D721Med (cell line): ENCODE results near the gene EXTL2.

Experiments
- DNase-seq: peaks from one replicate; pipeline ENCODE4 v3.0.0; 2011; ENCODE audit warnings: low spot score; ENCODE audit not compliant: insufficient read length
- FAIRE-seq: peaks from 2 replicates; lab custom pipeline; 2011; peaks lifted over from hg19 to GRCh38; lab: Jason Lieb, UNC
- CTCF ChIP-seq: IDR thresholded peaks from 2 replicates; pipeline ENCODE4 v1.5.1; 2012; ENCODE audit warnings: mild to moderate bottlenecking, control low read depth; ENCODE audit not compliant: insufficient read depth; ENCODE audit errors: missing control alignments

Gene EXTL2

GRCh38 chr1:100931716-100932115 lies 37.1 kb upstream of the EXTL2 start:
- FAIRE-seq = no peak
- TF ChIP-seq CTCF = no peak
- DNase-seq = no peak

- DNase-seq = no peak
- FAIRE-seq = no peak
- no peak for TF ChIP-seq CTCF
Measured at GRCh38 chr1:100930494-100930893, 35.9 kb upstream of the EXTL2 start.

- DNase-seq (no peak), FAIRE-seq (no peak)
- TF ChIP-seq CTCF = no peak
Measured at GRCh38 chr1:100928128-100928527, 33.5 kb upstream of the EXTL2 start.

- no peak for FAIRE-seq
- TF ChIP-seq CTCF = no peak
- no peak for DNase-seq
Measured at GRCh38 chr1:100927276-100927675, 32.6 kb upstream of the EXTL2 start.

- DNase-seq (no peak), FAIRE-seq (no peak)
- TF ChIP-seq CTCF = no peak
Measured at GRCh38 chr1:100926240-100926639, 31.6 kb upstream of the EXTL2 start.

- no peak for FAIRE-seq
Measured at GRCh38 chr1:100924991-100925390, 30.3 kb upstream of the EXTL2 start.

GRCh38 chr1:100924212-100924611 lies 29.6 kb upstream of the EXTL2 start:
- no peak for TF ChIP-seq CTCF
- no peak for DNase-seq
- no peak for FAIRE-seq

More at GRCh38 chr1:100924991-100925390, 30.3 kb upstream of the EXTL2 start:
- no peak for DNase-seq
- TF ChIP-seq CTCF = no peak
